GM23338 (cell line): ENCODE measurements around the gene TGIF2. TPM values are rescaled to one million over a fixed set of nuclear protein-coding genes. Genes with fewer than 3 reads are reported as not detected.

Source experiments
- ATAC-seq: fragments of 200-7000 bp; cut with Tn5 transposase; 3 replicates; pipeline ENCODE4 v1.9.1; 2020
- DNase-seq: peaks from one replicate; pipeline ENCODE4 v3.0.0-alpha.2; 2015; ENCODE audit warnings: low spot score
- H2AFZ ChIP-seq: fragments of 200-600 bp; sonication (generic); 2 replicates; pipeline ENCODE4 v1.8.0; 2016; ENCODE audit warnings: antibody characterized with exemption, mild to moderate bottlenecking, moderate library complexity
- H3F3A ChIP-seq: fragments of 200-600 bp; sonication (generic); replicated peaks from 2 replicates; pipeline ENCODE4 v1.8.0; 2017; ENCODE audit warnings: antibody characterized with exemption, mixed run types, low read depth
- H3K27ac ChIP-seq: fragments of 200-600 bp; sonication (generic); 2 replicates; pipeline ENCODE4 v1.6.1; 2016; ENCODE audit warnings: low read depth
- H3K27me3 ChIP-seq: fragments of 200-600 bp; sonication (generic); 2 replicates; pipeline ENCODE4 v1.8.0; 2016; ENCODE audit warnings: mild to moderate bottlenecking, mixed run types, moderate library complexity; ENCODE audit not compliant: insufficient read depth
- H3K36me3 ChIP-seq: fragments of 200-600 bp; sonication (generic); 2 replicates; pipeline ENCODE4 v1.8.0; 2016; ENCODE audit warnings: mild to moderate bottlenecking; ENCODE audit not compliant: insufficient read depth
- H3K4me1 ChIP-seq: fragments of 200-600 bp; sonication (generic); 2 replicates; pipeline ENCODE4 v1.8.0; 2016; ENCODE audit warnings: mild to moderate bottlenecking, moderate library complexity; ENCODE audit not compliant: insufficient read depth
- H3K4me2 ChIP-seq: fragments of 200-600 bp; sonication (generic); 2 replicates; pipeline ENCODE4 v1.7.1; 2017; ENCODE audit warnings: mixed run types
- H3K4me3 ChIP-seq: fragments of 200-600 bp; sonication (generic); 2 replicates; pipeline ENCODE4 v1.6.1; 2016; ENCODE audit warnings: mixed run types
- H3K79me2 ChIP-seq: fragments of 200-600 bp; sonication (generic); replicated peaks from 2 replicates; pipeline ENCODE4 v1.8.0; 2017; ENCODE audit warnings: mild to moderate bottlenecking; ENCODE audit not compliant: insufficient read depth
- H3K9me2 ChIP-seq: fragments of 200-600 bp; sonication (generic); 2 replicates; pipeline ENCODE4 v1.8.0; 2017; ENCODE audit not compliant: insufficient read depth
- H4K20me1 ChIP-seq: fragments of 200-600 bp; sonication (generic); replicated peaks from 2 replicates; pipeline ENCODE4 v1.8.0; 2017; ENCODE audit warnings: mild to moderate bottlenecking; ENCODE audit not compliant: insufficient read depth
- H3K27ac Mint-ChIP-seq: 2 replicates; pipeline ENCODE4 v1.8.0; 2020; ENCODE audit warnings: inconsistent platforms, mild to moderate bottlenecking, moderate library complexity, mixed read lengths
- H3K27me3 Mint-ChIP-seq: 3 replicates; pipeline ENCODE4 v1.8.0; 2022; ENCODE audit warnings: low read depth, mild to moderate bottlenecking, moderate library complexity, mixed read lengths, inconsistent platforms; ENCODE audit not compliant: insufficient read depth, poor library complexity
- H3K36me3 Mint-ChIP-seq: 3 replicates; pipeline ENCODE4 v1.8.0; 2021; ENCODE audit warnings: low read depth, mild to moderate bottlenecking, inconsistent platforms, moderate library complexity, mixed read lengths
- H3K4me1 Mint-ChIP-seq: 3 replicates; pipeline ENCODE4 v1.8.0; 2020; ENCODE audit warnings: mild to moderate bottlenecking, inconsistent platforms, mixed read lengths
- H3K4me3 Mint-ChIP-seq: 3 replicates; pipeline ENCODE4 v1.8.0; 2021; ENCODE audit warnings: moderate library complexity, mild to moderate bottlenecking, inconsistent platforms, mixed read lengths
- H3K9me3 Mint-ChIP-seq: 3 replicates; pipeline ENCODE4 v1.8.0; 2020; ENCODE audit warnings: moderate library complexity, mild to moderate bottlenecking, inconsistent platforms, mixed read lengths
- CREB1 ChIP-seq: fragments of 250-450 bp; sonication (Bioruptor Pico); IDR thresholded peaks from 2 replicates; pipeline ENCODE4 v1.5.0; 2020; ENCODE audit warnings: low read depth, mild to moderate bottlenecking, moderate library complexity
- ETS1 ChIP-seq: IDR thresholded peaks from 2 replicates; pipeline ENCODE4 v1.6.1; 2016; ENCODE audit warnings: antibody characterized with exemption
- EZH2 ChIP-seq: fragments of 200-600 bp; sonication (generic); IDR thresholded peaks from one replicate; pipeline ENCODE4 v1.8.0; 2017; ENCODE audit warnings: antibody characterized with exemption, mild to moderate bottlenecking, low read depth; ENCODE audit not compliant: unreplicated experiment
- EZH2phosphoT487 ChIP-seq: fragments of 200-600 bp; sonication (generic); IDR thresholded peaks from one replicate; pipeline ENCODE4 v1.8.1; 2018; ENCODE audit warnings: antibody characterized with exemption; ENCODE audit not compliant: unreplicated experiment
- JUNB ChIP-seq: IDR thresholded peaks from one replicate; pipeline ENCODE4 v1.6.1; 2016; ENCODE audit warnings: antibody characterized with exemption; ENCODE audit not compliant: unreplicated experiment
- NANOG ChIP-seq: IDR thresholded peaks from 2 replicates; pipeline ENCODE4 v1.6.1; 2016; ENCODE audit warnings: antibody characterized with exemption, borderline replicate concordance
- POLR2AphosphoS5 ChIP-seq: IDR thresholded peaks from 2 replicates; pipeline ENCODE4 v1.6.1; 2016; ENCODE audit warnings: antibody characterized with exemption, low read depth
- REST ChIP-seq: IDR thresholded peaks from one replicate; pipeline ENCODE4 v1.6.1; 2018; ENCODE audit warnings: antibody characterized with exemption; ENCODE audit not compliant: unreplicated experiment
- STAT1 ChIP-seq: IDR thresholded peaks from one replicate; pipeline ENCODE4 v1.6.1; 2016; ENCODE audit warnings: antibody characterized with exemption; ENCODE audit not compliant: unreplicated experiment
- ZNF114 ChIP-seq: fragments of 250-450 bp; sonication (Bioruptor Pico); IDR thresholded peaks from 2 replicates; pipeline ENCODE4 v1.5.0; 2020; ENCODE audit warnings: mild to moderate bottlenecking, moderate library complexity
- ZNF331 ChIP-seq: fragments of 250-450 bp; sonication (Bioruptor Pico); IDR thresholded peaks from 2 replicates; pipeline ENCODE4 v1.5.0; 2020; ENCODE audit warnings: low read depth, mild to moderate bottlenecking, moderate library complexity
- polyA plus RNA-seq: library from polyadenylated mRNA; unstranded; fragments of >200 nt; fragmentation: Nextera tagmentation; extraction: Ambion mirVana; gene quantifications from 2 replicates; pipeline ENCODE4 v1.2.1, GENCODE V29; 2016
- total RNA-seq: library from RNA; depleted of rRNA; stranded (reverse); fragments of >200 nt; shearing (Covaris generic); gene quantifications from 2 replicates; pipeline ENCODE4 v1.2.3, GENCODE V29; 2014
- TF ChIP-seq, protein P1 (sequence below), 2 experiments: fragments of 200-600 bp in 1 of 2; sonication (generic) in 1 of 2; conservative IDR thresholded peaks; 2 replicates each; pipeline versions ENCODE4 v1.5.1 to v1.6.1; 2016 to 2017; ENCODE audit warnings: antibody characterized with exemption in 2 of 2, low read depth in 2 of 2, mild to moderate bottlenecking in 2 of 2, moderate library complexity in 1 of 2
- TF ChIP-seq, protein P2 (sequence below): fragments of 250-450 bp; sonication (Bioruptor Pico); IDR thresholded peaks from 2 replicates; pipeline ENCODE4 v1.5.0; 2020; ENCODE audit warnings: mild to moderate bottlenecking, moderate library complexity

TGIF2 gene
- total and polyA plus RNA-seq, 2 experiments from 2014 or later = 47.6 to 63.2 TPM

DNA sequence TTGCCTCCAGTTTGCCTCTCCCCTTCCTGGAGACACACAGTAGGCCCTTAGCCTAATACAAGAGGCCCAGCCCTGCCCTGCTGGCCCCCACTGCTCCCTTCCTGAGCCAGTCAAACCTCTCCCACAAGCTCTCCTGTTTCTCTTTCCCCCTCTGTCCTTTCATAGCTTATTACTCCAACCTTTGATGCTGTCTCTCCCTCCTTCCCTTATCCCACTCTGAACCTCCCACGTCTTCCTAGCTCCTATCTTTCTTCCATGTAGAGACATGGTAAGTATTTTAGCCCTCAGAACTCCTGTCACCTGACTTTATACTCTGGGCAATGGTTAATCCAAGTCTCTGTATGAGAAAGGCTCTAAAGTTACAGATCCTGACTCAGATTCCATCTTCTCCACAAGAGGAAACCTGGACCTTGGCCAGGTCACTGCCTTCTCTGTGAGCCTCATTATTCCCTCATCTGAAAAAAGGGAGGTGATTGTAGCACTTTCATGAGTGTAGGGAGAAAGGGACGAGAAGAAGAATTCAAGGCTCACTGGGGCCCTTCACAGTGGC is 6.7 kb downstream of the TGIF2 start:
- Mint-ChIP-seq H3K9me3 (no peaks in the 10 kb centered on the region; the same call in 2 of the 3 replicates), H3K4me3 (no peak overlapping the region), H3K27me3 (peaks cover 11% of the 10 kb centered on the region), H3K27ac (no peak overlapping the region), H3K4me1 (peaks cover 37% of the 10 kb centered on the region), H3K36me3 (peaks cover 59% of the 10 kb centered on the region)
- peaks cover 40% of the 10 kb centered on the region for H3K79me2 ChIP-seq
- H3K27me3 ChIP-seq = no peaks in the 10 kb centered on the region
- no peaks in the 10 kb centered on the region for H3K9me2 ChIP-seq
- ATAC-seq (no peak), DNase-seq (no peak)
- no peak overlapping the region for H2AFZ ChIP-seq
- H3F3A ChIP-seq = peaks cover 13% of the 10 kb centered on the region
- TF ChIP-seq, protein P1, sequence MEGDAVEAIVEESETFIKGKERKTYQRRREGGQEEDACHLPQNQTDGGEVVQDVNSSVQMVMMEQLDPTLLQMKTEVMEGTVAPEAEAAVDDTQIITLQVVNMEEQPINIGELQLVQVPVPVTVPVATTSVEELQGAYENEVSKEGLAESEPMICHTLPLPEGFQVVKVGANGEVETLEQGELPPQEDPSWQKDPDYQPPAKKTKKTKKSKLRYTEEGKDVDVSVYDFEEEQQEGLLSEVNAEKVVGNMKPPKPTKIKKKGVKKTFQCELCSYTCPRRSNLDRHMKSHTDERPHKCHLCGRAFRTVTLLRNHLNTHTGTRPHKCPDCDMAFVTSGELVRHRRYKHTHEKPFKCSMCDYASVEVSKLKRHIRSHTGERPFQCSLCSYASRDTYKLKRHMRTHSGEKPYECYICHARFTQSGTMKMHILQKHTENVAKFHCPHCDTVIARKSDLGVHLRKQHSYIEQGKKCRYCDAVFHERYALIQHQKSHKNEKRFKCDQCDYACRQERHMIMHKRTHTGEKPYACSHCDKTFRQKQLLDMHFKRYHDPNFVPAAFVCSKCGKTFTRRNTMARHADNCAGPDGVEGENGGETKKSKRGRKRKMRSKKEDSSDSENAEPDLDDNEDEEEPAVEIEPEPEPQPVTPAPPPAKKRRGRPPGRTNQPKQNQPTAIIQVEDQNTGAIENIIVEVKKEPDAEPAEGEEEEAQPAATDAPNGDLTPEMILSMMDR (conservative IDR thresholded peaks at IDR 0.05; ENCODE audit: low read depth in 2 of 2) = no peak
- TF ChIP-seq POLR2AphosphoS5 (no peak), ZNF331 (CRISPR knock-in tag) (no peak), ZNF114 (CRISPR knock-in tag) (no peak), CREB1 (CRISPR knock-in tag) (no peak), EZH2phosphoT487 (no peak), ETS1 (no peak), NANOG (no peak), STAT1 (no peak), REST (no peak), EZH2 (no peak), JUNB (no peak)
- TF ChIP-seq, protein P2, sequence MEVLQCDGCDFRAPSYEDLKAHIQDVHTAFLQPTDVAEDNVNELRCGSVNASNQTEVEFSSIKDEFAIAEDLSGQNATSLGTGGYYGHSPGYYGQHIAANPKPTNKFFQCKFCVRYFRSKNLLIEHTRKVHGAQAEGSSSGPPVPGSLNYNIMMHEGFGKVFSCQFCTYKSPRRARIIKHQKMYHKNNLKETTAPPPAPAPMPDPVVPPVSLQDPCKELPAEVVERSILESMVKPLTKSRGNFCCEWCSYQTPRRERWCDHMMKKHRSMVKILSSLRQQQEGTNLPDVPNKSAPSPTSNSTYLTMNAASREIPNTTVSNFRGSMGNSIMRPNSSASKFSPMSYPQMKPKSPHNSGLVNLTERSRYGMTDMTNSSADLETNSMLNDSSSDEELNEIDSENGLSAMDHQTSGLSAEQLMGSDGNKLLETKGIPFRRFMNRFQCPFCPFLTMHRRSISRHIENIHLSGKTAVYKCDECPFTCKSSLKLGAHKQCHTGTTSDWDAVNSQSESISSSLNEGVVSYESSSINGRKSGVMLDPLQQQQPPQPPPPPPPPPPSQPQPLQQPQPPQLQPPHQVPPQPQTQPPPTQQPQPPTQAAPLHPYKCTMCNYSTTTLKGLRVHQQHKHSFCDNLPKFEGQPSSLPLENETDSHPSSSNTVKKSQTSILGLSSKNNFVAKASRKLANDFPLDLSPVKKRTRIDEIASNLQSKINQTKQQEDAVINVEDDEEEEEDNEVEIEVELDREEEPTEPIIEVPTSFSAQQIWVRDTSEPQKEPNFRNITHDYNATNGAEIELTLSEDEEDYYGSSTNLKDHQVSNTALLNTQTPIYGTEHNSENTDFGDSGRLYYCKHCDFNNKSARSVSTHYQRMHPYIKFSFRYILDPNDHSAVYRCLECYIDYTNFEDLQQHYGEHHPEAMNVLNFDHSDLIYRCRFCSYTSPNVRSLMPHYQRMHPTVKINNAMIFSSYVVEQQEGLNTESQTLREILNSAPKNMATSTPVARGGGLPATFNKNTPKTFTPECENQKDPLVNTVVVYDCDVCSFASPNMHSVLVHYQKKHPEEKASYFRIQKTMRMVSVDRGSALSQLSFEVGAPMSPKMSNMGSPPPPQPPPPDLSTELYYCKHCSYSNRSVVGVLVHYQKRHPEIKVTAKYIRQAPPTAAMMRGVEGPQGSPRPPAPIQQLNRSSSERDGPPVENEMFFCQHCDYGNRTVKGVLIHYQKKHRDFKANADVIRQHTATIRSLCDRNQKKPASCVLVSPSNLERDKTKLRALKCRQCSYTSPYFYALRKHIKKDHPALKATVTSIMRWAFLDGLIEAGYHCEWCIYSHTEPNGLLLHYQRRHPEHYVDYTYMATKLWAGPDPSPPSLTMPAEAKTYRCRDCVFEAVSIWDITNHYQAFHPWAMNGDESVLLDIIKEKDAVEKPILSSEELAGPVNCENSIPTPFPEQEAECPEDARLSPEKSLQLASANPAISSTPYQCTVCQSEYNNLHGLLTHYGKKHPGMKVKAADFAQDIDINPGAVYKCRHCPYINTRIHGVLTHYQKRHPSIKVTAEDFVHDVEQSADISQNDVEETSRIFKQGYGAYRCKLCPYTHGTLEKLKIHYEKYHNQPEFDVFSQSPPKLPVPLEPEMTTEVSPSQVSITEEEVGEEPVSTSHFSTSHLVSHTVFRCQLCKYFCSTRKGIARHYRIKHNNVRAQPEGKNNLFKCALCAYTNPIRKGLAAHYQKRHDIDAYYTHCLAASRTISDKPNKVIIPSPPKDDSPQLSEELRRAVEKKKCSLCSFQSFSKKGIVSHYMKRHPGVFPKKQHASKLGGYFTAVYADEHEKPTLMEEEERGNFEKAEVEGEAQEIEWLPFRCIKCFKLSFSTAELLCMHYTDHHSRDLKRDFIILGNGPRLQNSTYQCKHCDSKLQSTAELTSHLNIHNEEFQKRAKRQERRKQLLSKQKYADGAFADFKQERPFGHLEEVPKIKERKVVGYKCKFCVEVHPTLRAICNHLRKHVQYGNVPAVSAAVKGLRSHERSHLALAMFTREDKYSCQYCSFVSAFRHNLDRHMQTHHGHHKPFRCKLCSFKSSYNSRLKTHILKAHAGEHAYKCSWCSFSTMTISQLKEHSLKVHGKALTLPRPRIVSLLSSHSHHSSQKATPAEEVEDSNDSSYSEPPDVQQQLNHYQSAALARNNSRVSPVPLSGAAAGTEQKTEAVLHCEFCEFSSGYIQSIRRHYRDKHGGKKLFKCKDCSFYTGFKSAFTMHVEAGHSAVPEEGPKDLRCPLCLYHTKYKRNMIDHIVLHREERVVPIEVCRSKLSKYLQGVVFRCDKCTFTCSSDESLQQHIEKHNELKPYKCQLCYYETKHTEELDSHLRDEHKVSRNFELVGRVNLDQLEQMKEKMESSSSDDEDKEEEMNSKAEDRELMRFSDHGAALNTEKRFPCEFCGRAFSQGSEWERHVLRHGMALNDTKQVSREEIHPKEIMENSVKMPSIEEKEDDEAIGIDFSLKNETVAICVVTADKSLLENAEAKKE (CRISPR knock-in tag) = no peak
- H3K4me3 ChIP-seq = no peak overlapping the region
- no peak overlapping the region for H3K4me2 ChIP-seq
- H3K4me1 ChIP-seq = peaks cover 36% of the 10 kb centered on the region
- no peak overlapping the region for H3K27ac ChIP-seq
- H3K36me3 ChIP-seq = peaks cover 22% of the 10 kb centered on the region
- peaks cover 20% of the 10 kb centered on the region for H4K20me1 ChIP-seq
